K562 (cell line): Measurements from ENCODE around the gene TMEM150C. TPM values are rescaled to one million over a fixed set of nuclear protein-coding genes. Genes with fewer than 3 reads are reported as not detected.

Experiments used
- ATAC-seq: fragments of 200-7000 bp; cut with Tn5 transposase; 3 replicates; pipeline ENCODE4 v1.9.1; 2020; ENCODE audit warnings: moderate library complexity
- BruUV-seq: library from RNA; stranded (reverse); fragments of 400-500 nt; replicated peaks from 2 replicates; lab custom pipeline; 2021; lab: Mats Ljungman, UMichigan
- CTCF ChIA-PET: fragments of 300-600 bp; formaldehyde crosslinking; extraction: SDS; loops from one replicate; lab custom pipeline; 2021; ENCODE audit warnings: low intra/inter-chr PET ratio; lab: Yijun Ruan, JAX
- POLR2A ChIA-PET: fragments of 300-600, 350-650 bp; sonication (Branson Sonifier 250); formaldehyde crosslinking; extraction: SDS; loops from one replicate; lab custom pipeline; 2021; ENCODE audit warnings: antibody characterized with exemption, inconsistent platforms; lab: Yijun Ruan, JAX
- DNase-seq, 4 experiments: peaks; one replicate each; pipeline versions ENCODE4 v3.0.0 to v3.0.0-alpha.2; 2011 to 2018; ENCODE audit warnings: low spot score in 3 of 4, mixed read lengths in 3 of 4; ENCODE audit errors: extremely low read depth in 1 of 4
- FAIRE-seq: peaks from 2 replicates; lab custom pipeline; 2011; peaks lifted over from hg19 to GRCh38; lab: Jason Lieb, UNC
- H2AFZ ChIP-seq: 2 replicates; pipeline ENCODE4 v1.6.0; 2011; ENCODE audit warnings: low read depth, low read length, control low read depth, inconsistent platforms
- H3K27ac ChIP-seq: fragments of 200-600 bp; 3 replicates; pipeline ENCODE4 v1.8.0; 2011; ENCODE audit warnings: low read depth, mild to moderate bottlenecking, control low read depth, inconsistent platforms, low read length, moderate library complexity, mixed read lengths; ENCODE audit errors: extremely low read depth
- H3K27me3 ChIP-seq, 2 experiments: fragments of 300-600 bp in 1 of 2; 2 replicates in 1 of 2; 3 replicates in 1 of 2; pipeline versions ENCODE4 v1.6.0 to v1.8.0; 2011; ENCODE audit warnings: inconsistent platforms in 2 of 2, low read length in 2 of 2, mild to moderate bottlenecking in 1 of 2, mixed read lengths in 1 of 2, moderate library complexity in 1 of 2; ENCODE audit not compliant: control insufficient read depth in 2 of 2, insufficient read depth in 2 of 2
- H3K36me3 ChIP-seq: fragments of 300-600 bp; 3 replicates; pipeline ENCODE4 v1.8.0; 2011; ENCODE audit warnings: mild to moderate bottlenecking, low read length, inconsistent platforms; ENCODE audit not compliant: control insufficient read depth, insufficient read depth
- H3K4me1 ChIP-seq, 2 experiments: fragments of 200-600 bp in 1 of 2; replicated peaks in 1 of 2; 2 replicates in 1 of 2; 3 replicates in 1 of 2; pipeline versions ENCODE4 v1.5.1 to v1.8.0; 2011; ENCODE audit warnings: inconsistent platforms in 2 of 2, low read length in 2 of 2, mild to moderate bottlenecking in 1 of 2, mixed read lengths in 1 of 2, moderate library complexity in 1 of 2; ENCODE audit not compliant: control insufficient read depth in 2 of 2, insufficient read depth in 2 of 2
- H3K4me2 ChIP-seq: 2 replicates; pipeline ENCODE4 v1.6.1; 2011; ENCODE audit warnings: low read length, control low read depth, inconsistent platforms, mixed read lengths; ENCODE audit not compliant: insufficient read depth
- H3K4me3 ChIP-seq: fragments of 200-600 bp; sonication (generic), shearing (Covaris generic); 2 replicates; pipeline ENCODE4 v1.5.1; 2016; ENCODE audit warnings: control low read depth, inconsistent platforms
- H3K79me2 ChIP-seq: fragments of 200-600 bp; 3 replicates; pipeline ENCODE4 v1.8.0; 2011; ENCODE audit warnings: low read length, inconsistent platforms; ENCODE audit not compliant: control insufficient read depth, insufficient read depth
- H3K9ac ChIP-seq, 2 experiments: 2 replicates each; pipeline versions ENCODE4 v1.6.0 to v1.6.1; 2011; ENCODE audit warnings: low read depth in 2 of 2, low read length in 2 of 2, control low read depth in 1 of 2, inconsistent platforms in 1 of 2, mild to moderate bottlenecking in 1 of 2, mixed read lengths in 1 of 2; ENCODE audit not compliant: insufficient read depth in 1 of 2
- H3K9me1 ChIP-seq: one replicate; pipeline ENCODE4 v1.6.0; 2011; ENCODE audit warnings: inconsistent platforms, mild to moderate bottlenecking, low read length, moderate library complexity; ENCODE audit not compliant: control insufficient read depth, insufficient read depth
- H3K9me3 ChIP-seq: replicated peaks from 2 replicates; pipeline ENCODE4 v1.5.1; 2011; ENCODE audit warnings: low read depth, low read length, inconsistent platforms; ENCODE audit not compliant: control insufficient read depth, insufficient read depth
- H4K20me1 ChIP-seq: replicated peaks from 2 replicates; pipeline ENCODE4 v1.6.1; 2011; ENCODE audit warnings: low read length, inconsistent platforms, mixed read lengths; ENCODE audit not compliant: control insufficient read depth, insufficient read depth
- DPF2 ChIP-seq: fragments of 450-650 bp; IDR thresholded peaks from 2 replicates; pipeline ENCODE4 v1.6.1; 2016
- FIP1L1 ChIP-seq: fragments of 200-400 bp; formaldehyde crosslinking; IDR thresholded peaks from 2 replicates; pipeline ENCODE4 v1.6.1; 2018; ENCODE audit warnings: mild to moderate bottlenecking, low read depth, low read length; ENCODE audit not compliant: poor library complexity, severe bottlenecking
- FOXP4 ChIP-seq: sonication (generic); formaldehyde crosslinking; IDR thresholded peaks from 2 replicates; pipeline ENCODE4 v1.8.0; 2022; ENCODE audit warnings: mild to moderate bottlenecking, missing genetic modification reagents, borderline replicate concordance
- MCM7 ChIP-seq, 2 experiments: fragments of 450-650 bp; IDR thresholded peaks; 2 replicates each; pipeline ENCODE4 v1.6.1; 2016 to 2018
- MTF1 ChIP-seq: fragments of 250-450 bp; sonication (Bioruptor Pico); IDR thresholded peaks from 2 replicates; pipeline ENCODE4 v1.9.0; 2021; ENCODE audit warnings: moderate library complexity, mild to moderate bottlenecking, inconsistent platforms, borderline replicate concordance
- NR4A1 ChIP-seq, 2 experiments: fragments of 250-450 bp in 1 of 2; fragments of 450-650 bp in 1 of 2; sonication (Bioruptor Pico) in 1 of 2; IDR thresholded peaks; 2 replicates each; pipeline versions ENCODE4 v1.4.0 to v1.6.1; 2016 to 2020; ENCODE audit warnings: mild to moderate bottlenecking in 2 of 2, missing compliant biosample characterization in 1 of 2, missing genetic modification characterization in 1 of 2, moderate library complexity in 1 of 2
- SRSF7 ChIP-seq: fragments of 200-400 bp; formaldehyde crosslinking; optimal IDR thresholded peaks from 2 replicates; pipeline ENCODE3; 2017; ENCODE audit warnings: mild to moderate bottlenecking, low read depth, low read length
- WGBS: fragments of 100-300 bp; shearing (Covaris generic); methylation state at CpG from one replicate; pipeline ENCODE4 v1.1.6; 2016; ENCODE audit warnings: low coverage, mixed read lengths; ENCODE audit not compliant: insufficient coverage; ENCODE audit errors: missing lambda C conversion rate; 5-methylcytosine and 5-hydroxymethylcytosine counted together
- in situ Hi-C: fragments of 300-500 bp; cut with MboI; formaldehyde crosslinking; loops from 4 replicates; pipeline ENCODE4 v1.15.0; 2018; ENCODE audit warnings: inconsistent platforms, mixed read lengths
- intact Hi-C: fragments of 100-400 bp; cut with micrococcal nuclease; formaldehyde crosslinking; loops from 2 replicates; pipeline ENCODE4 v1.14.2; 2022
- polyA plus RNA-seq, 8 experiments: library from polyadenylated mRNA; depleted of rRNA in 4 of 8; stranded (reverse) in 5 of 8; unstranded in 3 of 8; fragments of >200 nt; fragmentation: Nextera tagmentation in 2 of 8; fragmentation: Illumina TruSeq in 1 of 8; extraction: Ambion mirVana in 2 of 8; extraction: Trizol in 1 of 8; gene quantifications; 2 replicates each; pipeline versions ENCODE4 v1.2.1 to v1.2.3, GENCODE V29; 2011 to 2014; ENCODE audit warnings: inconsistent platforms in 1 of 8, missing spikeins in 1 of 8
- total RNA-seq, 7 experiments: library from RNA; depleted of rRNA in 6 of 7; stranded (reverse); fragments of >200 nt in 6 of 7; fragmentation: Illumina TruSeq in 2 of 7; extraction: Trizol in 2 of 7; gene quantifications; 2 replicates each; pipeline versions ENCODE4 v1.2.1 to v1.2.3, GENCODE V29; 2011 to 2021; ENCODE audit warnings: low replicate concordance in 1 of 7
- TF ChIP-seq, protein P1 (sequence below), 2 experiments: fragments of 450-650 bp; IDR thresholded peaks; 2 replicates each; pipeline ENCODE4 v1.6.1; 2016; ENCODE audit warnings: mild to moderate bottlenecking in 2 of 2, borderline replicate concordance in 1 of 2, low read depth in 1 of 2, moderate library complexity in 1 of 2

TMEM150C gene
- total and polyA plus RNA-seq, 9 of the 15 experiments (the other 6 are each of a cell fraction or from before 2014, with no cell fraction given) = 0.07 TPM; not detected in 8

- TF ChIP-seq, protein P1, sequence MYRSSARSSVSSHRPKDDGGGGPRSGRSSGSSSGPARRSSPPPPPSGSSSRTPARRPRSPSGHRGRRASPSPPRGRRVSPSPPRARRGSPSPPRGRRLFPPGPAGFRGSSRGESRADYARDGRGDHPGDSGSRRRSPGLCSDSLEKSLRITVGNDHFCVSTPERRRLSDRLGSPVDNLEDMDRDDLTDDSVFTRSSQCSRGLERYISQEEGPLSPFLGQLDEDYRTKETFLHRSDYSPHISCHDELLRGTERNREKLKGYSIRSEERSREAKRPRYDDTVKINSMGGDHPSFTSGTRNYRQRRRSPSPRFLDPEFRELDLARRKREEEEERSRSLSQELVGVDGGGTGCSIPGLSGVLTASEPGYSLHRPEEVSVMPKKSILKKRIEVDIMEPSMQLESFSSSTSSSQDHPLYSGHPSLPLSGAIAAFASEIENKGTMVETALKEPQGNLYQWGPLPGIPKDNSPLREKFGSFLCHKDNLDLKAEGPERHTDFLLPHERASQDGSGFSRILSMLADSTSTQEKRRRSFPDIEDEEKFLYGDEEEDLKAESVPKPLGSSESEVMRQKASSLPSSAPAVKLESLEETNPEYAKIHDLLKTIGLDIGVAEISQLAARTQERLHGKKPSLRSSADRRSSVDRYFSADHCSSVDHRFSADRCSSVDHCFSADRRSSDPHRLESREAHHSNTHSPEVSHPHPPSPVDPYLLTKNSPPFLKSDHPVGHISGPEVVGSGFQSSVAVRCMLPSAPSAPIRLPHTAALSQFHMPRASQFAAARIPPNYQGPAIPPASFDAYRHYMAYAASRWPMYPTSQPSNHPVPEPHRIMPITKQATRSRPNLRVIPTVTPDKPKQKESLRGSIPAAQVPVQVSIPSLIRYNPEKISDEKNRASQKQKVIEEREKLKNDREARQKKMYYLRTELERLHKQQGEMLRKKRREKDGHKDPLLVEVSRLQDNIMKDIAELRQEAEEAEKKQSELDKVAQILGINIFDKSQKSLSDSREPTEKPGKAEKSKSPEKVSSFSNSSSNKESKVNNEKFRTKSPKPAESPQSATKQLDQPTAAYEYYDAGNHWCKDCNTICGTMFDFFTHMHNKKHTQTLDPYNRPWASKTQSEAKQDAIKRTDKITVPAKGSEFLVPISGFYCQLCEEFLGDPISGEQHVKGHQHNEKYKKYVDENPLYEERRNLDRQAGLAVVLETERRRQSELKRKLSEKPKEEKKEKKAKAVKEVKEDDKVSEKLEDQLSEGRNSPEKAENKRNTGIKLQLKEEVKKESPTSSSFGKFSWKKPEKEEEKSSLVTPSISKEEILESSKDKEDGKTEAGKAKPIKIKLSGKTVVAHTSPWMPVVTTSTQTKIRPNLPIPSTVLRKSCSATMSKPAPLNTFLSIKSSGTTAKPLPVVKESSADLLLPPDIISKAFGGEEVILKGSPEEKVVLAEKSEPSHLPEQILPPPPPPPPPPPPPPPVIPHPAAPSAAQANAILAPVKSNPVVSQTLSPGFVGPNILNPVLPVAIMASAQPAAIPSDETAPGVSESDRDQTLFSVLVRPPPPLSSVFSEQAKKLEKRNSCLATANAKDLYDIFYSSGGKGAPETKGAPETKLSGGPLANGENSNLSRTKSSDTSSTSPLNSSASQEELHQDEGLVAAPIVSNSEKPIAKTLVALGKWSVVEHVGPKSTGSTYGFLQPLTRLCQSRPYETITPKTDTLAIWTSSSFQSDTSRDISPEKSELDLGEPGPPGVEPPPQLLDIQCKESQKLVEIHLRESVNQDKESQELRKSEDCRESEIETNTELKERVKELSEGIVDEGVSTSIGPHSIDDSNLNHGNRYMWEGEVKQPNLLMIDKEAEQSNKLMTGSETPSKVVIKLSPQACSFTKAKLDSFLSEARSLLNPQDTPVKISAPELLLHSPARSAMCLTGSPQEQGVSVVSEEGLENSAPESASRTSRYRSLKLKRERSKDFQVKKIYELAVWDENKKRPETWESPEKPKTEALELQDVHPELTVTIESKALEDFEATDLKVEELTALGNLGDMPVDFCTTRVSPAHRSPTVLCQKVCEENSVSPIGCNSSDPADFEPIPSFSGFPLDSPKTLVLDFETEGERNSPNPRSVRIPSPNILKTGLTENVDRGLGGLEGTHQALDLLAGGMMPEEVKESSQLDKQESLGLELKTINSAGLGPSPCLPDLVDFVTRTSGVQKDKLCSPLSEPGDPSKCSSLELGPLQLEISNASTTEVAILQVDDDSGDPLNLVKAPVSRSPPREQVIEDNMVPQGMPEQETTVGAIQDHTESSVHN (IDR thresholded peaks at IDR 0.05; ENCODE audit: borderline replicate concordance in 1 of 2, low read depth in 1 of 2) = no peak
Measured at GRCh38 chr4:82457266-82457665, 104.5 kb downstream of the TMEM150C start (continued).

- Histone ChIP-seq H3K4me3 (no peak overlapping the region), H3K9me3 (no peaks in the 10 kb centered on the region), H3K9ac (no peak overlapping the region), H3K4me1 (no peaks in the 10 kb centered on the region), H3K4me2 (no peak overlapping the region), H4K20me1 (no peaks in the 10 kb centered on the region), H3K27me3 (no peaks in the 10 kb centered on the region), H3K79me2 (peaks cover 9% of the 10 kb centered on the region; the same call in 2 of the 3 replicates), H3K36me3 (peaks cover 82% of the 10 kb centered on the region), H3K9me1 (no peaks in the 10 kb centered on the region), H3K27ac (no peak overlapping the region), H2AFZ (no peak overlapping the region)
- intact Hi-C loops (no loop called here), in situ Hi-C loops (no loop called here)
- ChIA-PET POLR2A (interaction anchor here (1.2 kb wide), 1 partner anchor 12 kb away, joined by 3 read pairs; no protein-coding TSS in a partner anchor), CTCF (no interaction called here)
- DNase-seq (no peak), ATAC-seq (no peak), FAIRE-seq (no peak)
- 94% methylated on average over 6 of the region's 7 CpGs for WGBS
- BruUV-seq = no TSS peak
- no peak for TF ChIP-seq FIP1L1
- no peak for TF ChIP-seq MTF1 (CRISPR knock-in tag)
- TF ChIP-seq NR4A1 (CRISPR knock-in tag; IDR thresholded peaks at IDR 0.05) = no peak
- no peak for TF ChIP-seq NR4A1 (tag; IDR thresholded peaks at IDR 0.05)
- TF ChIP-seq DPF2 = no peak
- no peak for TF ChIP-seq FOXP4 (CRISPR knock-in tag)
- no peak for TF ChIP-seq SRSF7
- TF ChIP-seq MCM7 (IDR thresholded peaks at IDR 0.05) = no peak
Measured at GRCh38 chr4:82452026-82452425, 109.8 kb downstream of the TMEM150C start.
